ENCODE data around the gene RAB33B.
"Not testable (repeated sequence)": the region's sequence is repeated elsewhere in the genome, so short reads cannot be mapped to it uniquely, and the experiment has no call there.

RAB33B gene

GRCh38 chr4:139443661-139444060, 10.3 kb upstream of the RAB33B start:
- DNase-seq (ENCODE audit: insufficient read length, low spot score) (no peak), FAIRE-seq (no peak)
- no peak for TF ChIP-seq SPI1 (IDR thresholded peaks at IDR 0.05; ENCODE audit: low read depth, low read length)
- no peak for TF ChIP-seq PAX5 (IDR thresholded peaks at IDR 0.05; ENCODE audit: insufficient read depth, low read length, severe bottlenecking)
- TF ChIP-seq TAF1 (IDR thresholded peaks at IDR 0.05; ENCODE audit: low read depth, low read length) = no peak
- no peak for TF ChIP-seq POLR2AphosphoS5 (IDR thresholded peaks at IDR 0.05; ENCODE audit: low read depth, low read length)
- no peak for TF ChIP-seq POU2F2 (IDR thresholded peaks at IDR 0.05; ENCODE audit: low read depth, low read length)
- TF ChIP-seq POLR2A (IDR thresholded peaks at IDR 0.05; ENCODE audit: low read depth, low read length) = no peak

- not testable (repeated sequence) for DNase-seq (ENCODE audit: insufficient read length, low spot score)
These were observed 9.0 kb upstream of the RAB33B start for GRCh38 chr4:139444881-139445280.

GRCh38 chr4:139447078-139447477, 6.8 kb upstream of the RAB33B start:
- DNase-seq (ENCODE audit: insufficient read length, low spot score); FAIRE-seq: not testable (repeated sequence)

More at GRCh38 chr4:139444881-139445280, 9.0 kb upstream of the RAB33B start:
- FAIRE-seq = not testable (repeated sequence)

GRCh38 chr4:139450586-139450985, 3.3 kb upstream of the RAB33B start:
- TF ChIP-seq PAX5 (IDR thresholded peaks at IDR 0.05; ENCODE audit: insufficient read depth, low read length, severe bottlenecking) (no peak), POLR2AphosphoS5 (IDR thresholded peaks at IDR 0.05; ENCODE audit: low read depth, low read length) (no peak), POU2F2 (IDR thresholded peaks at IDR 0.05; ENCODE audit: low read depth, low read length) (no peak), POLR2A (IDR thresholded peaks at IDR 0.05; ENCODE audit: low read depth, low read length) (no peak)
- no peak for DNase-seq (ENCODE audit: insufficient read length, low spot score)
- no peak for FAIRE-seq

- no peak for DNase-seq (ENCODE audit: insufficient read length, low spot score)
- TF ChIP-seq POLR2A (IDR thresholded peaks at IDR 0.05; ENCODE audit: low read depth, low read length) (no peak), PAX5 (IDR thresholded peaks at IDR 0.05; ENCODE audit: insufficient read depth, low read length, severe bottlenecking) (no peak), POLR2AphosphoS5 (IDR thresholded peaks at IDR 0.05; ENCODE audit: low read depth, low read length) (no peak), POU2F2 (IDR thresholded peaks at IDR 0.05; ENCODE audit: low read depth, low read length) (no peak), SPI1 (IDR thresholded peaks at IDR 0.05; ENCODE audit: low read depth, low read length) (no peak), TAF1 (IDR thresholded peaks at IDR 0.05; ENCODE audit: low read depth, low read length) (no peak)
- no peak for FAIRE-seq
These were observed 1.9 kb upstream of the RAB33B start for GRCh38 chr4:139451997-139452396.

- peak; percentile 50 for DNase-seq (ENCODE audit: insufficient read length, low spot score)
These were observed 915 bp upstream of the RAB33B start for GRCh38 chr4:139453041-139453370.

GRCh38 chr4:139453371-139454110, 380 bp upstream of the RAB33B start:
- FAIRE-seq = peak; percentile 94
- peak; percentile 85 for DNase-seq (ENCODE audit: insufficient read length, low spot score)
- TF ChIP-seq POU2F2 (IDR thresholded peaks at IDR 0.05; ENCODE audit: low read depth, low read length) (peak; percentile 56), SPI1 (IDR thresholded peaks at IDR 0.05; ENCODE audit: low read depth, low read length) (peak; percentile 34; the same call in 1 of the 2 replicates), POLR2AphosphoS5 (IDR thresholded peaks at IDR 0.05; ENCODE audit: low read depth, low read length) (peak; percentile 80), PAX5 (IDR thresholded peaks at IDR 0.05; ENCODE audit: insufficient read depth, low read length, severe bottlenecking) (no peak), TAF1 (IDR thresholded peaks at IDR 0.05; ENCODE audit: low read depth, low read length) (peak; percentile 53; the same call in 1 of the 2 replicates), POLR2A (IDR thresholded peaks at IDR 0.05; ENCODE audit: low read depth, low read length) (peak; percentile 82)

More at GRCh38 chr4:139453041-139453370, 915 bp upstream of the RAB33B start:
- FAIRE-seq = no peak
- no peak; the same call in 1 of the 2 replicates for TF ChIP-seq POU2F2 (IDR thresholded peaks at IDR 0.05; ENCODE audit: low read depth, low read length)
- no peak for TF ChIP-seq SPI1 (IDR thresholded peaks at IDR 0.05; ENCODE audit: low read depth, low read length)

- FAIRE-seq = peak; percentile 28
- TF ChIP-seq SPI1 (IDR thresholded peaks at IDR 0.05; ENCODE audit: low read depth, low read length) (peak; percentile 51), TAF1 (IDR thresholded peaks at IDR 0.05; ENCODE audit: low read depth, low read length) (no peak), POLR2A (IDR thresholded peaks at IDR 0.05; ENCODE audit: low read depth, low read length) (no peak), PAX5 (IDR thresholded peaks at IDR 0.05; ENCODE audit: insufficient read depth, low read length, severe bottlenecking) (no peak)
- no peak for DNase-seq (ENCODE audit: insufficient read length, low spot score)
These were observed 1.2 kb downstream of the RAB33B start for GRCh38 chr4:139455126-139455538.

GRCh38 chr4:139457318-139457717, 3.4 kb downstream of the RAB33B start:
- DNase-seq (ENCODE audit: insufficient read length, low spot score) (no peak), FAIRE-seq (no peak)

GRCh38 chr4:139458543-139458942, 4.6 kb downstream of the RAB33B start:
- FAIRE-seq = no peak
- no peak for TF ChIP-seq TAF1 (IDR thresholded peaks at IDR 0.05; ENCODE audit: low read depth, low read length)
- no peak for TF ChIP-seq POU2F2 (IDR thresholded peaks at IDR 0.05; ENCODE audit: low read depth, low read length)
- TF ChIP-seq POLR2A (IDR thresholded peaks at IDR 0.05; ENCODE audit: low read depth, low read length) = no peak
- TF ChIP-seq POLR2AphosphoS5 (IDR thresholded peaks at IDR 0.05; ENCODE audit: low read depth, low read length) = no peak
- no peak for TF ChIP-seq PAX5 (IDR thresholded peaks at IDR 0.05; ENCODE audit: insufficient read depth, low read length, severe bottlenecking)
- DNase-seq (ENCODE audit: insufficient read length, low spot score) = no peak

More at GRCh38 chr4:139457318-139457717, 3.4 kb downstream of the RAB33B start:
- TF ChIP-seq SPI1 (IDR thresholded peaks at IDR 0.05; ENCODE audit: low read depth, low read length) (no peak), POLR2AphosphoS5 (IDR thresholded peaks at IDR 0.05; ENCODE audit: low read depth, low read length) (no peak)

- DNase-seq (ENCODE audit: insufficient read length, low spot score) (no peak), FAIRE-seq (no peak)
- TF ChIP-seq POLR2A (IDR thresholded peaks at IDR 0.05; ENCODE audit: low read depth, low read length) (no peak), POLR2AphosphoS5 (IDR thresholded peaks at IDR 0.05; ENCODE audit: low read depth, low read length) (no peak), TAF1 (IDR thresholded peaks at IDR 0.05; ENCODE audit: low read depth, low read length) (no peak), POU2F2 (IDR thresholded peaks at IDR 0.05; ENCODE audit: low read depth, low read length) (no peak), SPI1 (IDR thresholded peaks at IDR 0.05; ENCODE audit: low read depth, low read length) (no peak), PAX5 (IDR thresholded peaks at IDR 0.05; ENCODE audit: insufficient read depth, low read length, severe bottlenecking) (no peak)
These were observed 5.1 kb downstream of the RAB33B start for GRCh38 chr4:139458999-139459398.

All from GM12891 (cell line).